ENCODE data around the gene TEX19. TPM values are rescaled to one million over a fixed set of nuclear protein-coding genes. Genes with fewer than 3 reads are reported as not detected.

Gene TEX19
- total RNA-seq, 3 donors from 2014 or later (not counting 1 experiment from before 2014, with no cell fraction given) = not detected

GRCh38 chr17:82321947-82322466 lies 37.0 kb upstream of the TEX19 start:
- H3K27me3 Mint-ChIP-seq (ENCODE audit: low read depth in 2 of 2) = no peaks in the 10 kb centered on the region
- TF ChIP-seq CTCF (IDR thresholded peaks at IDR 0.05) = no peak
- intact Hi-C loops (cut with micrococcal nuclease) = loop anchor here (1.0 kb wide), 1 partner anchor 86 kb away; no protein-coding TSS in a partner anchor
- H3K4me1 Mint-ChIP-seq = peaks cover 5% of the 10 kb centered on the region in 2 donors
- peak in 1 of 2 donors; percentile 40 for DNase-seq
- no peaks in the 10 kb centered on the region for H3K9me3 Mint-ChIP-seq
- H3K36me3 Mint-ChIP-seq = no peaks in the 10 kb centered on the region
- H3K4me3 Mint-ChIP-seq = no peak overlapping the region
- Histone ChIP-seq H3K27me3 (ENCODE audit: control insufficient read depth, insufficient read depth, low read length) (no peaks in the 10 kb centered on the region), H3K9me3 (ENCODE audit: control insufficient read depth, insufficient read depth, low read length) (no peaks in the 10 kb centered on the region), H3K4me1 (ENCODE audit: control insufficient read depth, insufficient read depth, low read length) (peaks cover 36% of the 10 kb centered on the region), H3K4me3 (ENCODE audit: low read length) (no peak overlapping the region), H3K27ac (ENCODE audit: low read length) (no peak overlapping the region), H3K36me3 (ENCODE audit: control insufficient read depth, insufficient read depth, low read length) (no peaks in the 10 kb centered on the region)
- H3K27ac Mint-ChIP-seq = no peak overlapping the region
- no peak for ATAC-seq
- 58% methylated on average over 21 of the region's 21 CpGs for WGBS (ENCODE audit: insufficient coverage)

GRCh38 chr17:82322526-82323453 lies 36.3 kb upstream of the TEX19 start:
- Mint-ChIP-seq H3K27me3 (ENCODE audit: low read depth in 2 of 2) (no peaks in the 10 kb centered on the region), H3K27ac (no peak overlapping the region), H3K9me3 (no peaks in the 10 kb centered on the region), H3K4me1 (peaks cover 5% of the 10 kb centered on the region in 2 donors), H3K4me3 (no peak overlapping the region), H3K36me3 (no peaks in the 10 kb centered on the region)
- Histone ChIP-seq H3K4me3 (ENCODE audit: low read length) (no peak overlapping the region), H3K4me1 (ENCODE audit: control insufficient read depth, insufficient read depth, low read length) (peaks cover 30% of the 10 kb centered on the region), H3K27me3 (ENCODE audit: control insufficient read depth, insufficient read depth, low read length) (no peaks in the 10 kb centered on the region), H3K36me3 (ENCODE audit: control insufficient read depth, insufficient read depth, low read length) (no peaks in the 10 kb centered on the region), H3K9me3 (ENCODE audit: control insufficient read depth, insufficient read depth, low read length) (no peaks in the 10 kb centered on the region), H3K27ac (ENCODE audit: low read length) (no peak overlapping the region)
- intact Hi-C loops (cut with micrococcal nuclease) = no loop called here
- ATAC-seq (no peak), DNase-seq (no peak)
- TF ChIP-seq CTCF (IDR thresholded peaks at IDR 0.05) = no peak
- WGBS (ENCODE audit: insufficient coverage) = 90% methylated on average over 26 of the region's 28 CpGs

- H3K4me3 Mint-ChIP-seq = no peak overlapping the region
- intact Hi-C loops (cut with micrococcal nuclease) = no loop called here
- Histone ChIP-seq H3K4me3 (ENCODE audit: low read length) (no peak overlapping the region), H3K36me3 (ENCODE audit: control insufficient read depth, insufficient read depth, low read length) (no peaks in the 10 kb centered on the region), H3K4me1 (ENCODE audit: control insufficient read depth, insufficient read depth, low read length) (peaks cover 21% of the 10 kb centered on the region), H3K27me3 (ENCODE audit: control insufficient read depth, insufficient read depth, low read length) (no peaks in the 10 kb centered on the region), H3K27ac (ENCODE audit: low read length) (no peak overlapping the region), H3K9me3 (ENCODE audit: control insufficient read depth, insufficient read depth, low read length) (no peaks in the 10 kb centered on the region)
- WGBS (ENCODE audit: insufficient coverage) = 59% methylated on average over 21 of the region's 21 CpGs
- H3K27me3 Mint-ChIP-seq (ENCODE audit: low read depth in 2 of 2) = no peaks in the 10 kb centered on the region
- DNase-seq (no peak), ATAC-seq (no peak)
- H3K36me3 Mint-ChIP-seq = no peaks in the 10 kb centered on the region
- peaks cover 5% of the 10 kb centered on the region in 2 donors for H3K4me1 Mint-ChIP-seq
- H3K9me3 Mint-ChIP-seq = no peaks in the 10 kb centered on the region
- TF ChIP-seq CTCF (IDR thresholded peaks at IDR 0.05) = no peak
- no peak overlapping the region for H3K27ac Mint-ChIP-seq
Observed at GRCh38 chr17:82323514-82324234, 35.4 kb upstream of the TEX19 start.

Measured in natural killer cell (primary cell).